Fibroblast of skin of left quadriceps (primary cell): ENCODE results near the gene FGFBP1.

Experiments used
- DNase-seq, 2 experiments: peaks; one replicate each; pipeline ENCODE4 v3.0.0-alpha.2; 2013; ENCODE audit warnings: low read depth in 2 of 2

The FGFBP1 gene

DNA sequence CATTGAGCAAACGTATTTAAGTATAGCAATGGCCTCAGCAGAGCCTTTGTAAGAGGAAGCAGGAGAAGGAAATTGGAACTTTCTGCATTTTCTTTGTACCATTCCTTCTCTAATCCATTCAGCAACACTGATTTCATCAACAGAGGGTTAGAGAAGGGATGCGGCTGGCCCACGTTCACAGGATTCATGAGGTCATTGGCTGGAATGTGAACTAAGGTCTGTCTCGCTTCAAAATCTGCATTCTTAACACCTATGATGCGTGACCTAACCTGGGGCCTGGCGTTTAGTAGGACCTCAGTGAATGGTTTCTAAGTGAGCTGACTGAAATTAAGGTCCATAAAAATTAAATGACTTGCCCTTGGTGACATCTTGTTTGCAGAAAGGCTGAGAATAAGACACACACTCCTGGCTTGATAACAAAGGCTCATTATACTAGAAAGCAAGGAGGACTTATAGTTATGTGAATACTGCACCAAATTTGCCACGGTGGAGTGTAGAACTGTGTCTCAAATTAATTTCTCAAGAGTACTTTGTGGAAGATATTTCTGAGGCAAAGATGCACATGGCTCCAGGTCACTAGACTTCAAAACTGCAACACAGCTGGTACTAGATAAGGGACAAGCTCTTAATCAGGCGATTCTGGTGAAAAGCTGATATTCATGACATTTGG lies 25.4 kb downstream of the FGFBP1 start:
- DNase-seq = no peak

DNA sequence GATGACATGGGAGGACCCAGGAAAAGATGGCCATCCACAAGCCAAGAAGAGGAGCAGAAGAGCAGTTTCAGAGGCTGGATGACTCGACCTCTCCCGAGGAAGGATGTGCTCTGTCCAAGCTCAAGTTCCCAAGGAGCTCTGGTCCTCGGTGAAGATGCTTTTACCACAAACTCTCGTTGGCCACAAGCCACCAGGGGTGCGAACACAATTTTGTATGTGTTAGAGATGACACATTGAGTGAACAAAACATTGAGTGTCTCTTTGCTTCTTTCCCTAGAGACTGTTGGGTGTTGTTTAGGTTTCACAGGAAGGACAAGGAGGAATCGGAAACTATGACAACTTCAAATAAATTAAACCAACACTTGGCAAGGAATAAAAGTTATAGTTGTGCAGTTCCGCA lies 26.3 kb downstream of the FGFBP1 start:
- no peak for DNase-seq

DNA sequence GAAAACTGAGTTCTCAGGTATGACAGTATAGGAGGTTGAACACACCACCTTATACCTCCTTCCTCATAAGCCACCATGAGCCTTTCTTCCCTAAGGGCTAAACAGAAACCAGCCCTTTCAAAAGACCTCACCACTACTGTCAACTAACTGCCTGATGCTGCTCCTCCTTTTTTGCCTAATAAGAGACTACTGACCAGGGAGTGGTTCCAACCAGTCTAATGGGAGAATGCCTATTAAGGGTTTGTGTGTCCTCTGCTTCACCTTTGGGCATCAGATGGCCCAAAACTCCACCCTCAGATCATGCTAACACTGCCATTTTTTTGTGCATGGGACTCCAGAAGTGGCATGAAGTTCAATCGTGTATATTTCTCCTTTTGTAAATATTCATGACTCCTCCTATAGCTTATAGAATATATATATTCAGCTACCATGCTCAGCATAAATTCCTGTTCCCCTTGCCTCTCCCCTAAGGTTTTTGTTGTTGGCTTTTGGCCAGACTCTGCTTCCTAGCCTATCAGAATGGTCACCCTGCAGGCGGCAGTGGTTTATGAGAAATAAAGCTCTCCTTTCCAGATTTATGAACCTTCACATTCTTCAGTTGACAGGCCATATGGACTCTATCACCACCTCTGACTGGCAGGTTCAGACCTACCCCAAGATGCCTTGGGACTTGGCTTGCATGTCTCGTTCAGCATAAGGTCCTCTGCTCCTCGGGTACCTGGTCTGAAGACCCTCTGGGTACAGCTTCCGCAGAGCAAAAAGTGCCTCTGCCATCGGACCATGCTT lies 28.2 kb downstream of the FGFBP1 start:
- DNase-seq = no peak

DNA sequence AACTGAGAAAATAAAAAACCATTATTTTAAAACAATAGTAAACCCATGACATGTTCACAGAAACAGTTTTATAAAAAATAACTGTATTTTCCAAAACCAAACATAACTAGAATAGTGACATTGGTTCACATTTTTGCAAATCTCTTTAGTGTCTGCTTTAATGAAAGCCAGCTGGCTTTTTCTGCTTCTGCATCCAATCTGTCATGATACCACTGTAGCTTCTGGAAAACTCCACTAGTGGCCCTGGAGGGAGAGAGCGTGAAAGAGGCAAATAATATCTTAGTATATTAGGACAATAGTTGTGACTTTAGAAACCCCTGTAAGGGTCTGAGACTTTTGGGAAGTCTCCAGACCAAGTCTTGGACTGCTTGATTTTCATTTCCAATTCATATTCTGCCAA lies 31.1 kb downstream of the FGFBP1 start:
- DNase-seq = peak; percentile 39 to 45

DNA sequence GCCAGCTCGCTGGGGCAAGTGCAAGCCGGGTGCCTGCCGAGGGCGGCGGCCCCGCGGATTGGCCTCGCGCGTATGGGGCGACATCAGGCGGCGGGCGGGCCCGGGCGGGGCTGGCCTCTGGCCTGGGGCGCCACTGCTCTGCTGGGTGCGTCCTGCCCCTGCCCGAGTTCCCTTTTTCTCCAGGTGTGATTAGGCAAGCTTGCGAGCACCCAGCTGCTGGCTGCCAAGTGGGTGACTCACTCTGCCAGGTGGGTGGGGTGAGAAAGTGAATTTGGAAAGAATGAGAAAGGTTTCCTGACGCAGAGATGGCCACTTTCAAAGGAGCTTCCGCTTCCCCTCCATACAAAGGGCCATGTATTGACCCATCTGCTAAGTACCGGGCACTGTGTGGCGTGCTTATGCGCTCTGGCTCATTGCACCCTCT lies 32.5 kb downstream of the FGFBP1 start:
- no peak for DNase-seq

DNA sequence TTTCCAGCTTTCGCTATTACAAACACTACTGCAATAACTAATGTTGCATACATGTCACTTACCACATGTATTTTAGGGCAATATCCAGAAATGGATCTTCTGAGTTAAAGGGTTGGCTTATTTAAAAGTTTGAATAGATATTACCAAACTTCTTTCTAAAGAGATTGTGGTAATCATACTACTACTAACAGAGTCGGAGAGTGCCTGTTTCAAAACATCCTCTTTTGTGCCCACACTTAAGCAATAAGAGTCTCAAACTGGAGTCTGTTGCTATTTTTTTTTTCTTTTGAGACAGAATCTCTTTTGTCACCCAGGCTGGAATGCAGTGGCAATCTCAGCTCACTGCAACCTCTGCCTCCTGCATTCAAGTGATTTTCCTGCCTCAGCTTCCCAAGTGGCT lies 35.8 kb downstream of the FGFBP1 start:
- DNase-seq = no peak

DNA sequence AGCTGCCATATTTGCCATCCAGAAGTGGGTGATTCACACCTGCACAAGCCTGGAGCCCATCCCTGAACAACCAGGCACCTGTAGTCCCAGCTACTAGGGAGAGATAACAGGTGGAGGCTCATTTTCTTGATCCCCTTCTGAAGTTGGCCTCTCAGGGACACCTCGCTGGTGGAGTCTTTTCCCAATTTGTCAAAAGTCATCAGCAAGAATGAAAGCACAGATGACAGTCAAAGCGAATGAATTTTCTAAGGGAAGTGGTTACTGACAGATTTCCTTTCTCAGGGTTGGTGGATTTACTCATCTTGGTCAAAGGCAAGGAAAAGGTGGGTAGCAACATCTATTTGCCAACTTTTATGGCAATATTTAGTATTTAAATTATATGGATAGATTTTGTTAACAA lies 36.5 kb downstream of the FGFBP1 start:
- DNase-seq = no peak

DNA sequence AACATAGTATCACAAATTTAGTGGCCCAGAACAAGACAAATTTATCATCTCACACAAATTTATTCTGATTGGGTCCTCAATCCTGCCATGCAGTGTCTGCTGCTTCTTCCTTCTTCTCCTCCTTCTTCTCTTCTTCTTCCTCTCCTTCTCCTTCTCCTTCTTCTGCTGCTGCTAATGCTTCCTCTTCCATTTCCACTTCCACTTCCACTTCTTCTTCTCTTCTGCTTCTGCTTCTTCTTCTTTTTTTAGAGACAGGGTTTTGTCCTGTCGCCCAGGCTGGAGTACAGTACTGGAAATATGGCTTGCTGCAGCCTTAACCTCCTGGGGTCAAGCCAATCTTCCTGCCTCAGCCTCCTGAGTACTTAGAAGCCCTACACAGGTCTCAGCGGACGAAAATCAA lies 37.5 kb downstream of the FGFBP1 start:
- no peak for DNase-seq

DNA sequence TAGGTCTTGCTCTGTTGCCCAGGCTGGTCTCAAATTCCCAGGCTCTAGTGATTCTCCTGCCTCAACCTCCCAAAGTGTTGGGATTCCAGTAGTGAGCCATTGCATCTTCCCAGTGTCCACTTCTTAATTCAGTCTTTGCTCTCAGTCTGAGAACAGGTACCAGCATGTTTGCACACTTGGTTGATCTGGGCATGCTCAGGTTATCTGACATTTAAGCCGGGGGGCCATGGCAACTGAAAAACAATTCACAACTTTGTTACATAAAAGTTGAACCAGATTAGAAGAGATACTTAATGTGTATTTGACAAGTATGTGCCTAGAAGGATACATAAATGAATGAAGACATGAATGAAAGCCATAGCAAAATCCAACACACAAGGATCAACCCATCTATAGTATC lies 39.0 kb downstream of the FGFBP1 start:
- DNase-seq = no peak

DNA sequence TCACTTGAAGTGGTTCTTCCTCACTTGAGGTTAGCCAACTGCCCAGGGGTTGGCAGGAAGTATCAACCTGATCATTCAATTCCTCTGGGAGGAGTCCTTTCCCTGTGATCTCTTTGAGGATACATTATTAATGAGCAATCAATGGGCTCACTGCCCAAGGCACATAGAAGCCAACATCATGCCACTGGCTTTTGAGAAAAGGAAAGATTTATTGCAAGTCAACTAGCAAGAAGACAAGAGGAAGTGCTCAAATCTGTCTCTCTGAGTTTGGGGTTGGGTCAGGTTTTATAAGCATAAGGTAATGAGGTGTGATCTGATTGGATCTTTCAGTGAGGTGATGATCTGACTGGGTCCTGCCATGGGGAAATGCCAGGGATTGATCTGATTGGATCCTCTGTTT lies 39.6 kb downstream of the FGFBP1 start:
- no peak for DNase-seq

DNA sequence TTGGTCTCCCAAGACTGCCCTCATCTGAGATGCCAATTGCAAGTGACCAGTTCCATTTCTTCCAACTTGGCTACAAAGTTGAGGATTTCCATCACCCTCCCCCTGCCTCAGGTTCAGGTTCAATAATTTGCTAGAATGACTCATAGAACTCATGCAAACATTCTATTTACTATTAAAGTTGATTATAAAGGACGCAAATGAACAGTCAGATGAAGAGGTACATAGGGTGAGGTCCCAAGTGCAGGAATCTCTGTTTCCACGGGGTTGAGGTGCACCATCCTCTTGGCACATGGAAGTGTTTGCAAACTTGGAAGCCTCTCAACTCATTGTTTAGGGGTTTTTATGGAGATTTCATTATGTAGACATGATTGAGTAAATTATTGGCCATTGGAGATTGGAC lies 41.0 kb downstream of the FGFBP1 start:
- no peak for DNase-seq

DNA sequence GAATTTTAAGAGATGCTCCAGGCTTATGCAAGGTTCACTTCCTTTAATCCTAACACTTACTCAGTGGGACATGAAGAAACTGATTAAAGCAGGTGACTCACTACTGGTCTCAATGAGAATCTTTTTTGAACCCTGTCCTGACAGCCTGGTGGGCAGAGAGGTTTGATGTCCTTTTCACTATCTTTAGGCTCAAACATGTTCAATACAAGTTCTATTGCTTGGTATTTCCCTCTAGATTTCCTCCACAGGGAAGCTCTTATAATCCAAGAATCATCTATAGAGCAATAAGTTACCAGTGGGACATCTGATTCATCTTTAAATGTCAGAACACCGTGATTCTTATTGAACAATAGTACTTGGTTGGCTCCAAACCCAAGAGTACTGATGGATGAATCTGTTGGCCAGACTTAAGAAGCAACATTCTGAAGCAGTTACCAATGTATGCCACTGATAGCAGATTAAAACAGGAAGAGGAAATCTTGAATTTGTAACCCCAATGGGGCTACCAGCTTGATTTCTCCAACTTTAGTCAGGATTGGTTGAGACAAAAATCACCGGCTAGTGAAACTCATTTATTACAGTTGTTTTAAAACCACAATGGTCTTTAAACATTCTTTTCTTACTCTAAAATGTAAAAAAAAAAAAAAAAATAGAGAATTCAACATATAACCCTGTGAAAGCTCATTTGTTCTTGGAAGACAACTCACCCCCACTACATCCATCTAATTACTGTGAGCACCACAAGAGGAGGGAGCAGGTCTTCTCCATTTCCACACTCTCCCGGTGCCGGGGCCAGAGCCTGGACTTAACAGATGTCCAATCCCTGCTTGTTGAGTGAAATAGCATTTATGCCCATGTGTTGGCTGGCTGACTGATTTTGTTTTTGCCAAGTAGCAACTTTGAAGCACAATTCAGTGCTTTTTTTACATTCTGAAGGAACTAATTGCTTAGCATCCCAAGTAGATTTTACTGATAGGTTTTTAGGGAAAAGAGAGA lies 43.3 kb downstream of the FGFBP1 start:
- no peak for DNase-seq

DNA sequence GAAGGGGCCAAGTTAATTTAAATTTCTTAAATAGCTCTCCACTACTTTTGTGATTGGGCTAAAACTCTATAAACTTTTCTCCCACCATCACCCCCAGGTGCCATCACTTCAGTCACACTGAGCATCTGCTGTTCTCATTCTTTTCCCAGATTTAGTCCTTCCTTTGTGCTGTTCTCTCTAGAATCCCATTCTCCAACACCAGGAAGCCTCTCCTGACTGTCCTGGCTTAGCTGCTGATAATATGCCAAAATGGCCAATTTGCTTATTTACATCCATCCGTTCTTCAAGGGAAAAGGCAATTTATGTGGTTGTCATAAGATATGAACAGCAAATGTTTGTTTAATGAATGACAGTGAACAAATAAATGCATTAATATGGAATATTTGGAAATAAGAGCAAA lies 44.1 kb downstream of the FGFBP1 start:
- no peak for DNase-seq

DNA sequence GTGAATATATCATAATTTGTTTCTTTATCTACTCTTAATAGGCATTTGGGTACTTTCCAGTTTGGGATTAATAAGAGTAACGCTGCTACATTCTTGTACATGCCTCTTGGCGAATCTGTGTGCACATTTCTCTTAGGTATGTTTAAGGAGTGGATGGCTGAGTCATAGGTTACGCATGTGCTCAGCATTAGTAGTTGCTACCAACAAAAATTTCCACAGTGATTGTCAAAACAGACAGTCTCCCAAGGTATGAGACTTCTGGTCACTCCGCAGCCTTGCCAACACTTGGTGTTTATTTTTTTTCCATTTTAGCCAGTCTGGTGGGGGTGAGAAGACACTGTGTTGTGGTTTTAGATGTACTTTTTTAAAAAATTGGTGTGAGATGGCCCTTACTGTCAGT lies 44.6 kb downstream of the FGFBP1 start:
- DNase-seq = peak; percentile 74 to 79

DNA sequence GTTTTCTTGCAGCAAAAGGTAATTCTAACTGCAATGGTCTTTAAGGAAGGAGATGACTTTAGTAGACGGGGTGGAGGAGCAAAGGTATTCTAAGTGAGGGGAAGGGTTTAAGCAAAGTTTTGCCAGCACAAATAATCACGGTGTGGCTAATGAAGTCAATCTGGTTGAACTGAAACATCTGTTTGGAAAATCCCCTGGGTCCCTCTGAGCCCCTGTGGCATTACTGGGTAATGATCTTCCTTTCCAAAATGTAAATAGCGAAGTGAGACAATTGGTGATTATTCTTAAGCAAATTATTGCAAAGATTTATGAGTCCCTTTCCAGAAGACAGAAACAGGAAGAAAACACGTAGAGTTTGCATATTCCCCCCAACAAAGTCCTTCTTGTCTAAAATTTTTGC lies 47.2 kb downstream of the FGFBP1 start:
- no peak for DNase-seq

DNA sequence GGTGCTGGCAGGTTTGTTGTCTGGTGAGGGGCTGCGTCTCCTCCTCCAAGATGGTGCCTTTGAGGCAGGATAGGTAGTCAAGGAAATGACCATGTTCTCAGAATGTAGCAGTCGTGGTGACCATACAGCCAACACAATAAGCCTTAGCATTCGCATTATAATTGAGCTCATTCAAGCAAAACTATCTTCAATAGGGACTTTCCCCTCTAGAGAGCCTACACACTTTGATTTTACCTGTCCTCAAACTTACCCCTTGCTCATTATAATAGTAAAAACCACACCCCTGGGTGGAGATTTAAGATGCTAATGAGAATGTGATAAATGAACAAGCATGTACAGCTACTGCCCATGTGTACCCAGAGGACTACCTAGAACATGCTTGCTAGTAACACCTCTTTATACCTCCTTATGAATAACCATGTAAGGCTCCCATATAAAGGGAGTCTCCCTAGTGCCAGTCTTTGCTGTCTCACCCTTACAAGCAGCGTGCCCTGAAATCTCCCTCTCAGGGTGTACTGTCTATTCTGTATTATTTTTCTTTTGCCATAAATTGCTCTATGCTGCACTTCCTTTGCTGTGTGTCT lies 48.2 kb downstream of the FGFBP1 start:
- DNase-seq = no peak

DNA sequence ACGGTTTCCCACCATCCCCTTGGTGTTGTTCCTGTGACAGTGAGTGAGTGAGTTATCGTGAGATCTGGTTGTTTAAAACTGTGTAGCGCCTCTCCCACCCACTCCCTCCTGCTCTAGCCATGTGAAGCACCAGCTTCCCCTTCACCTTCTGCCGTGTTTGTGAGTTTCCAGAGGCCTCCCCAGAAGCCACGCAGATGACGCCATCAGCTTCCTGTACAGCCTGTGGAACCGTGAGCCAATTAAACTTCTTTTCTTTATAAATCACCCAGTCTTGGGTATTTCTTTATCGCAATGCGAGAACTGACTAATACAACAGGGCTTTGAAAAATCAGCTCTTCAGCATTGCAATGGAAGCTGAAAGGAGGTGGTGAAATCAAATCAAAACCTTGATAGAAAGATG lies 50.0 kb downstream of the FGFBP1 start:
- no peak for DNase-seq
